Activated CD4-positive, alpha-beta T cell treated with anti-CD3 and anti-CD28 coated beads for 36 hours (primary cell): Measurements from ENCODE around the gene MYLK. TPM values are rescaled to one million over a fixed set of nuclear protein-coding genes. Genes with fewer than 3 reads are reported as not detected.

ENCODE experiments used
- ATAC-seq: fragments of 200-7000 bp; cut with Tn5 transposase; one replicate; pipeline ENCODE4 v1.10.0; 2021; ENCODE audit warnings: mild to moderate bottlenecking, moderate library complexity
- CTCF ChIA-PET: fragments of 350-600 bp; sonication (Branson Sonifier 250); formaldehyde crosslinking; loops from one replicate; lab custom pipeline; 2021; ENCODE audit warnings: antibody characterized with exemption; lab: Charles Lee
- POLR2A ChIA-PET: fragments of 350-600 bp; sonication (Branson Sonifier 250); formaldehyde crosslinking; loops from one replicate; lab custom pipeline; 2021; ENCODE audit warnings: antibody characterized with exemption, inconsistent platforms; lab: Charles Lee
- DNase-seq: peaks from one replicate; pipeline ENCODE4 v3.0.0-alpha.2; 2020
- H3K27ac Mint-ChIP-seq: one replicate; pipeline ENCODE4 v1.8.0; 2021; ENCODE audit warnings: mixed read lengths
- H3K27me3 Mint-ChIP-seq: one replicate; pipeline ENCODE4 v1.8.0; 2021; ENCODE audit warnings: mixed read lengths
- H3K36me3 Mint-ChIP-seq: one replicate; pipeline ENCODE4 v1.8.0; 2021; ENCODE audit warnings: low read depth, mixed read lengths
- H3K4me1 Mint-ChIP-seq: one replicate; pipeline ENCODE4 v1.8.0; 2021; ENCODE audit warnings: mixed read lengths
- H3K4me3 Mint-ChIP-seq: one replicate; pipeline ENCODE4 v1.8.0; 2021; ENCODE audit warnings: mild to moderate bottlenecking, moderate library complexity, mixed read lengths
- H3K9me3 Mint-ChIP-seq: one replicate; pipeline ENCODE4 v1.8.0; 2021; ENCODE audit warnings: low read depth, mixed read lengths
- intact Hi-C, 2 experiments: fragments of 100-400 bp; cut with DNase I in 1 of 2; cut with micrococcal nuclease in 1 of 2; formaldehyde crosslinking; loops; one replicate each; pipeline versions ENCODE4 v1.14.2 to v1.15.1; 2022 to 2024; cut with DNase I, micrococcal nuclease
- total RNA-seq, 2 experiments: library from RNA; stranded (reverse); gene quantifications; one replicate each; pipeline ENCODE4 v1.2.3, GENCODE V29; 2021

The MYLK gene
- total RNA-seq, 2 experiments from 2014 or later = 0.07 TPM; not detected in 1

GRCh38 chr3:123758081-123758564 lies 126.0 kb downstream of the MYLK start:
- H3K9me3 Mint-ChIP-seq = no peaks in the 10 kb centered on the region
- no peak for DNase-seq
- no peak overlapping the region for H3K4me3 Mint-ChIP-seq
- H3K4me1 Mint-ChIP-seq = no peaks in the 10 kb centered on the region
- ChIA-PET CTCF (interaction anchor here (1.3 kb wide), 1 partner anchor 35 kb away, joined by 3 read pairs; no protein-coding TSS in a partner anchor), POLR2A (no interaction called here)
- peaks cover 2% of the 10 kb centered on the region for H3K27me3 Mint-ChIP-seq
- H3K27ac Mint-ChIP-seq = no peak overlapping the region
- intact Hi-C loops = no loop called here
- no peaks in the 10 kb centered on the region for H3K36me3 Mint-ChIP-seq
- no peak for ATAC-seq

- ChIA-PET POLR2A (no interaction called here), CTCF (no interaction called here)
- Mint-ChIP-seq H3K27me3 (peaks cover 2% of the 10 kb centered on the region), H3K9me3 (no peaks in the 10 kb centered on the region), H3K36me3 (no peaks in the 10 kb centered on the region), H3K27ac (no peak overlapping the region), H3K4me3 (no peak overlapping the region), H3K4me1 (no peaks in the 10 kb centered on the region)
- DNase-seq (no peak), ATAC-seq (no peak)
- intact Hi-C loops = no loop called here
Observed at GRCh38 chr3:123757281-123757940, 126.7 kb downstream of the MYLK start.

- no peaks in the 10 kb centered on the region for H3K36me3 Mint-ChIP-seq
- no peak overlapping the region for H3K27ac Mint-ChIP-seq
- H3K9me3 Mint-ChIP-seq = no peaks in the 10 kb centered on the region
- H3K4me1 Mint-ChIP-seq = no peaks in the 10 kb centered on the region
- intact Hi-C loops = no loop called here
- no peak for ATAC-seq
- ChIA-PET CTCF (no interaction called here), POLR2A (interaction anchor here (0.6 kb wide), 1 partner anchor 18 kb away, joined by 4 read pairs; no protein-coding TSS in a partner anchor)
- H3K27me3 Mint-ChIP-seq = peaks cover 2% of the 10 kb centered on the region
- no peak overlapping the region for H3K4me3 Mint-ChIP-seq
- no peak for DNase-seq
Observed at GRCh38 chr3:123755501-123755900, 128.6 kb downstream of the MYLK start.

GRCh38 chr3:123755085-123755484 lies 129.0 kb downstream of the MYLK start:
- Mint-ChIP-seq H3K4me1 (no peaks in the 10 kb centered on the region), H3K27me3 (peaks cover 2% of the 10 kb centered on the region), H3K4me3 (no peak overlapping the region), H3K9me3 (no peaks in the 10 kb centered on the region), H3K36me3 (no peaks in the 10 kb centered on the region), H3K27ac (no peak overlapping the region)
- intact Hi-C loops = no loop called here
- ChIA-PET POLR2A (interaction anchor here (0.6 kb wide), 1 partner anchor 18 kb away, joined by 4 read pairs; no protein-coding TSS in a partner anchor), CTCF (no interaction called here)
- ATAC-seq = no peak
- DNase-seq = no peak

GRCh38 chr3:123753286-123753685 lies 130.8 kb downstream of the MYLK start:
- CTCF ChIA-PET = no interaction called here
- no peaks in the 10 kb centered on the region for H3K36me3 Mint-ChIP-seq
- ATAC-seq (no peak), DNase-seq (no peak)
- H3K27me3 Mint-ChIP-seq = peaks cover 2% of the 10 kb centered on the region
- H3K27ac Mint-ChIP-seq = no peak overlapping the region
- H3K9me3 Mint-ChIP-seq = no peaks in the 10 kb centered on the region
- intact Hi-C loops = no loop called here
- H3K4me3 Mint-ChIP-seq = no peak overlapping the region
- H3K4me1 Mint-ChIP-seq = no peaks in the 10 kb centered on the region
- POLR2A ChIA-PET = no interaction called here

GRCh38 chr3:123752228-123752627 lies 131.9 kb downstream of the MYLK start:
- POLR2A ChIA-PET = no interaction called here
- intact Hi-C loops = no loop called here
- Mint-ChIP-seq H3K9me3 (no peaks in the 10 kb centered on the region), H3K36me3 (no peaks in the 10 kb centered on the region), H3K27ac (no peak overlapping the region), H3K27me3 (peaks cover 3% of the 10 kb centered on the region), H3K4me1 (no peaks in the 10 kb centered on the region), H3K4me3 (no peak overlapping the region)
- DNase-seq (no peak), ATAC-seq (no peak)
- CTCF ChIA-PET = no interaction called here

- H3K27me3 Mint-ChIP-seq = peaks cover 2% of the 10 kb centered on the region
- ChIA-PET POLR2A (no interaction called here), CTCF (no interaction called here)
- no peaks in the 10 kb centered on the region for H3K9me3 Mint-ChIP-seq
- H3K4me1 Mint-ChIP-seq = no peaks in the 10 kb centered on the region
- no peaks in the 10 kb centered on the region for H3K36me3 Mint-ChIP-seq
- ATAC-seq = no peak
- H3K27ac Mint-ChIP-seq = no peak overlapping the region
- DNase-seq = no peak
- intact Hi-C loops = no loop called here
- no peak overlapping the region for H3K4me3 Mint-ChIP-seq
Observed at GRCh38 chr3:123751433-123751832, 132.7 kb downstream of the MYLK start.

GRCh38 chr3:123750659-123751420 lies 133.3 kb downstream of the MYLK start:
- H3K36me3 Mint-ChIP-seq = no peaks in the 10 kb centered on the region
- H3K4me1 Mint-ChIP-seq = no peaks in the 10 kb centered on the region
- H3K4me3 Mint-ChIP-seq = no peak overlapping the region
- no peak for DNase-seq
- intact Hi-C loops = no loop called here
- ATAC-seq = no peak
- CTCF ChIA-PET = no interaction called here
- peaks cover 2% of the 10 kb centered on the region for H3K27me3 Mint-ChIP-seq
- POLR2A ChIA-PET = no interaction called here
- H3K27ac Mint-ChIP-seq = no peak overlapping the region
- H3K9me3 Mint-ChIP-seq = no peaks in the 10 kb centered on the region

- no peak for DNase-seq
- H3K9me3 Mint-ChIP-seq = no peaks in the 10 kb centered on the region
- H3K27ac Mint-ChIP-seq = no peak overlapping the region
- intact Hi-C loops = no loop called here
- CTCF ChIA-PET = no interaction called here
- H3K36me3 Mint-ChIP-seq = no peaks in the 10 kb centered on the region
- no peaks in the 10 kb centered on the region for H3K4me1 Mint-ChIP-seq
- POLR2A ChIA-PET = no interaction called here
- no peak overlapping the region for H3K4me3 Mint-ChIP-seq
- no peak for ATAC-seq
- peaks cover 2% of the 10 kb centered on the region for H3K27me3 Mint-ChIP-seq
Observed at GRCh38 chr3:123750209-123750608, 133.9 kb downstream of the MYLK start.

- H3K4me1 Mint-ChIP-seq = no peaks in the 10 kb centered on the region
- no peak for ATAC-seq
- no peak overlapping the region for H3K4me3 Mint-ChIP-seq
- H3K36me3 Mint-ChIP-seq = no peaks in the 10 kb centered on the region
- intact Hi-C loops = no loop called here
- no peak overlapping the region for H3K27ac Mint-ChIP-seq
- ChIA-PET POLR2A (no interaction called here), CTCF (interaction anchor here (1.1 kb wide), 1 partner anchor 26 kb away, joined by 4 read pairs; no protein-coding TSS in a partner anchor)
- no peaks in the 10 kb centered on the region for H3K9me3 Mint-ChIP-seq
- H3K27me3 Mint-ChIP-seq = peaks cover 2% of the 10 kb centered on the region
- DNase-seq = no peak
Observed at GRCh38 chr3:123749711-123750110, 134.4 kb downstream of the MYLK start.

GRCh38 chr3:123745184-123745855 lies 138.8 kb downstream of the MYLK start:
- intact Hi-C loops = no loop called here
- ChIA-PET POLR2A (interaction anchor here (0.7 kb wide), 1 partner anchor 10 kb away, joined by 3 read pairs; no protein-coding TSS in a partner anchor), CTCF (no interaction called here)

More at GRCh38 chr3:123745184-123745855, 138.8 kb downstream of the MYLK start:
- Mint-ChIP-seq H3K36me3 (no peaks in the 10 kb centered on the region), H3K27me3 (peaks cover 2% of the 10 kb centered on the region), H3K9me3 (no peaks in the 10 kb centered on the region), H3K27ac (no peak overlapping the region), H3K4me1 (no peaks in the 10 kb centered on the region), H3K4me3 (no peak overlapping the region)
- DNase-seq (no peak), ATAC-seq (no peak)
